GM13976 (cell line): Measurements from ENCODE around the gene LMF1.

ENCODE experiments used
- DNase-seq: peaks from one replicate; pipeline ENCODE4 v3.0.0; 2012; ENCODE audit warnings: low spot score
- in situ Hi-C: fragments of 300-500 bp; cut with MboI; formaldehyde crosslinking; loops from one replicate; pipeline ENCODE4 v1.12.0; 2022; ENCODE audit warnings: low sequenced_read_pairs, mixed read lengths, inconsistent platforms; ENCODE audit not compliant: unreplicated experiment
- TF ChIP-seq, protein P1 (sequence below): IDR thresholded peaks from 2 replicates; pipeline ENCODE4 v1.5.1; 2012; ENCODE audit warnings: borderline replicate concordance, mild to moderate bottlenecking; ENCODE audit not compliant: insufficient read depth; ENCODE audit errors: extremely low read depth, missing control alignments, control extremely low read depth

LMF1 gene

DNA sequence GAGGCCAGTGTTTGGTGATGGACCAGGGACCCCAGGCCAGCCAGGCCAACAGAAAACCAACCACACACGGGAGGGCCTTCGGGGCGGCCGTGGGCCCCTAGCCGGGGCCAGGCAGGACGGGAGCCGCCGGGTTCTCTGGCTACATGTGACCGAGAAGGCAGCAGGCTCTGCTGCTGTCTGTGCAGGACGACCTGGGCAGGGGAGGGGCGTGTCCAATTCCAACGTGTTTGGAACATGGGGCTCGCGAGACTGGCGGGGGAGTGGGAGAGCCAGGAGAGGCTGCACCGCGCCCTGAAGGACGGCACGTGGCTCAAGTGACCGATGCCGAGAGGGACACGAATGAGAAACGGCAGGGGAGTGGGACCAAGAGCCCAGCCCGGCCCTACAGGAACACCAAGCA, 75.4 kb downstream of the LMF1 start:
- TF ChIP-seq, protein P1, sequence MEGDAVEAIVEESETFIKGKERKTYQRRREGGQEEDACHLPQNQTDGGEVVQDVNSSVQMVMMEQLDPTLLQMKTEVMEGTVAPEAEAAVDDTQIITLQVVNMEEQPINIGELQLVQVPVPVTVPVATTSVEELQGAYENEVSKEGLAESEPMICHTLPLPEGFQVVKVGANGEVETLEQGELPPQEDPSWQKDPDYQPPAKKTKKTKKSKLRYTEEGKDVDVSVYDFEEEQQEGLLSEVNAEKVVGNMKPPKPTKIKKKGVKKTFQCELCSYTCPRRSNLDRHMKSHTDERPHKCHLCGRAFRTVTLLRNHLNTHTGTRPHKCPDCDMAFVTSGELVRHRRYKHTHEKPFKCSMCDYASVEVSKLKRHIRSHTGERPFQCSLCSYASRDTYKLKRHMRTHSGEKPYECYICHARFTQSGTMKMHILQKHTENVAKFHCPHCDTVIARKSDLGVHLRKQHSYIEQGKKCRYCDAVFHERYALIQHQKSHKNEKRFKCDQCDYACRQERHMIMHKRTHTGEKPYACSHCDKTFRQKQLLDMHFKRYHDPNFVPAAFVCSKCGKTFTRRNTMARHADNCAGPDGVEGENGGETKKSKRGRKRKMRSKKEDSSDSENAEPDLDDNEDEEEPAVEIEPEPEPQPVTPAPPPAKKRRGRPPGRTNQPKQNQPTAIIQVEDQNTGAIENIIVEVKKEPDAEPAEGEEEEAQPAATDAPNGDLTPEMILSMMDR, result no peak
- in situ Hi-C loops, result no loop called here
- no peak for DNase-seq

DNA sequence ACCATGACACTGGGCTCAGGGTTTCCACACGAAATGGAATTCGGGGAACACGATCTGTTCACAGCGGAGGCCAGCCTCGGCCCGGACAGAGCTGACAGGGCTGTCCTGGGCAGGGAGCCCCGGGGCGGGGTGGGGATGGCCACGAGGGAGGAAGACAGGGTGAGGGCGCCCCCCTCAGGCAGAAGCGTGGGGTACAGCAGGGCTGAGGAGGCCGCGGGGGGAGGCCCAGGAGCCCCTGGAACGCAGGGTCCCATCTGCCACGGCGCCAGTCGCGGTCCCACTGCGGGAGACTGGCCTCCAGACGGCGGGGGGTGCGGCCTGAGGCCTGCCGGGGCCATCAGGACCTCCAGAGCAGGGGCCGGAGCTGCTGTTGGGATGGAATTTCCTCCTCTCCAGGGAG, 75.9 kb downstream of the LMF1 start:
- TF ChIP-seq, protein P1, result no peak
- in situ Hi-C loops, result no loop called here
- DNase-seq, result no peak

DNA sequence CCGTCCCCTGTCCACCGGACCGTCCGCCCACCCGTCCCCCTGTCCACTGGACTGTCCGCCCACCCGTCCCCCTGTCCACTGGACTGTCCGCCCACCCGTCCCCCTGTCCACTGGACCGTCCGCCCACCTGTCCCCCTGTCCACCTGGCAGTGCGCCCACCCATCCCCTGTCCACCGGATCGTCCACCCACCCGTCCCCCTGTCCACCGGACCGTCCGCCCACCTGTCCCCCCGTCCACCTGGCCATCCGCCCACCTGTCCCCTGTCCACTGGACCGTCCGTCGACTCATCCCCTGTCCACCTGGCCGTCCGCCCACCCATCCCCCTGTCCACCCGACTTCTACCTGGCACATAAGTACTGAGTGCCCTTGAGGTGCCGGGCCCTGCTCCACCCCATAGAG, 76.6 kb downstream of the LMF1 start:
- in situ Hi-C loops, result no loop called here
- TF ChIP-seq, protein P1, result no peak
- DNase-seq, result no peak

DNA sequence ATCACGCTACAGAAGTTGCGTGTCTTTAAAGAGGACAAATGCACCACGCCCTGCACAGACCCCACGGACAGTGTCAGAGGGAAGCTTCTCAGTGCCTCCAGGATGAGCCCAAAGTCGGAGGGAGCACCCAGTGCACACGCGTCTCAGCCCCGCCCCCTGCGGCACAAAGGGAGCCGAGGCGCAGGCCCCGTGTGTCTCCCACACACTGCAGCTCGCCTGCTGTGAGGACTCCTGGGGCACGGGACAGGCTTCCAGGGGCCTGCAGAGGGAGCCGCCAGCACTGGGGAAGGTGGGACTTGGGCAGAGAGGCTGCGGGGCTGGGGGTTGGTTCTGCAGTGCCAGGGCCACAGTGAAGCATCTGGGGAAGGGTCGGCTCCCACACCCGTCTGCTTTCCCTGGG, 77.4 kb downstream of the LMF1 start:
- TF ChIP-seq, protein P1, result no peak
- DNase-seq, result no peak
- in situ Hi-C loops, result no loop called here

DNA sequence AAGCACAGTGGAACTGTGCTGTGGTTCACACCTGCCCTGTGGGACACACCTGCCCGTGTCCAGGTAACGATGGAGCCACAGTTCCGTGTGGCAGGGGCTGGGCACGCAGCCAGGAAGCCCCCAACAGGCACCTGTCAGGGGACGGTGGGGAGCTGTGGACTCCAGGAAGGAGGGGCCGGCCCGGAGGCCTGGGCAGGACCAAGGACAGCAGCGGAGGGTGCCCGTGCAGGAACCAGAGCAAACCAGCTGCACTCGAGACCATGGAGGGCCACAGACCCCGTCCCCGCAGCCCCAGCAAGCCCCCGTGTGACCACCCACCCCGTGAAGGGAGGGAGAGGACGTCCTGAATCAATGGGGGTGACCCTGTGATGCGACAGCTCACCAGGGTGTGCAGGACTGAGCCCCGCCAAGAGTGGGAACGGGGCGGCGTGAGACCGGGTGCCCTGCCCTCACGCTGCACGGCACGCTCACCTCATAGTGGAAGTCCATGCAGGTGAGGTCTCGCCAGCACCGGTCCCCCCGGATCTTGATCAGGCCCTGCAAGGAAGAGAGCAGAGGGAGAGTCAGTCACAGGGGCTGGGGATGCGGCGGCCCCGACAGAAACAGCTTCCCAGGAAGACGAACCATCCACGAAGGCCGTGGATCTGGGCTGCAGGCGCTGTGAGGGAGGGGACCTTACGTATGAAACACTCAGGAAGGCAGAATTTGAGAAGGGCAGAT, 78.1 kb downstream of the LMF1 start:
- DNase-seq, result no peak
- in situ Hi-C loops, result no loop called here

DNA sequence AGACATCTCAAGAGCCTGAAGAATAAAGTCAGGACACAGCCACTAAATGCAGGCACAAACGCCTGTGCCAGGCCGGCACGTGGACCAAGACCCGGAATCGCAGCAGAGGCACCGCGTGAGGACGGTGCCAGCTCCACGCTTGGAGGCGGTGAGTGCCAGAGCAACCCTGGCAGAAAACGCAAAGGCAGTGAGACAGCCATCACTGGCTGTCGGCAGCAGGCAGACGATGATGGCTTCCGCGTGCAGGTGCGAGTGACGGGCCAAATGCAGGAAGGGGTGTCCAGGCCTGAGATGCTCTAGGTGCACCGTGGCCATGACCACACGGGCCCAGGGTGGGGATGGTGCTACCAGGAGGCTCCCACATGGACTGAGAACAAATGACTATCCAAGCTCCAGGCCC, 78.8 kb downstream of the LMF1 start:
- DNase-seq, result no peak
- in situ Hi-C loops, result no loop called here
- TF ChIP-seq, protein P1, result no peak

More for the DNA sequence above, 78.1 kb downstream of the LMF1 start:
- TF ChIP-seq, protein P1, result no peak
